ENCODE data around the gene SFPQ.

DNA sequence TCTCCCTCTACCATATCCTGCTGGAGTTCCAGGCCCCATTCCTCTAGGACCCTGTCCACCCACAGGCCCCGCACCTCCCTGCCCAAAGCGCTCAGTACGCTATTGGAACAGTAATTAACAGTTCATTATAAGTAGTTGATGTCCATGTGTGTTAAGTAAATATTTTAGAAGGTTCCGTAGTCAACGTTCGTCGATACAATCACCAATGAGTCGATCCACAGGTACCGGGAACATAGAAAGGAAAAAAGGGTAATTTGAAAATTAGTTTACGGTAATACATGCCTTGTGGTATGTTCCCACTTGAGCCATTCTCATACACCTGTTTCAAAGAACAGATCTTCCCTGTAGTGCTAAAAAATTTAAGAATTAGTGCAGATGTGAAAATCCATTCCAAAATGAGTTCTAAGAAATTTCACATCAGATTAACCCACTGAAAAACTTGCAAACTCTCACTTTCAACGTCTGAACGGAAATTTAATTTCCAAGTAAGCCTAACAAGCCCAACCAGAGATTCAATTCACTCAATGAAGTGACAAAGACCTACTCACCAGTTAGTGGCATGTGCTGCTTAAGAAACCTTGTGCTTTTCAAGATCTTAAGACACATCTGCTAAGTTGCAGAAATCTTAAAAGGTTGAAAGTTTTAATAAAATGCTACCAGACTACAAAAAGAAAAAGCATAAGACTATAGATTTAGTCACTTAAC is 8.3 kb downstream of the SFPQ start:
- TF ChIP-seq, protein P1, sequence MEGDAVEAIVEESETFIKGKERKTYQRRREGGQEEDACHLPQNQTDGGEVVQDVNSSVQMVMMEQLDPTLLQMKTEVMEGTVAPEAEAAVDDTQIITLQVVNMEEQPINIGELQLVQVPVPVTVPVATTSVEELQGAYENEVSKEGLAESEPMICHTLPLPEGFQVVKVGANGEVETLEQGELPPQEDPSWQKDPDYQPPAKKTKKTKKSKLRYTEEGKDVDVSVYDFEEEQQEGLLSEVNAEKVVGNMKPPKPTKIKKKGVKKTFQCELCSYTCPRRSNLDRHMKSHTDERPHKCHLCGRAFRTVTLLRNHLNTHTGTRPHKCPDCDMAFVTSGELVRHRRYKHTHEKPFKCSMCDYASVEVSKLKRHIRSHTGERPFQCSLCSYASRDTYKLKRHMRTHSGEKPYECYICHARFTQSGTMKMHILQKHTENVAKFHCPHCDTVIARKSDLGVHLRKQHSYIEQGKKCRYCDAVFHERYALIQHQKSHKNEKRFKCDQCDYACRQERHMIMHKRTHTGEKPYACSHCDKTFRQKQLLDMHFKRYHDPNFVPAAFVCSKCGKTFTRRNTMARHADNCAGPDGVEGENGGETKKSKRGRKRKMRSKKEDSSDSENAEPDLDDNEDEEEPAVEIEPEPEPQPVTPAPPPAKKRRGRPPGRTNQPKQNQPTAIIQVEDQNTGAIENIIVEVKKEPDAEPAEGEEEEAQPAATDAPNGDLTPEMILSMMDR (IDR thresholded peaks at IDR 0.05), result no peak
- TF ChIP-seq POLR2A (IDR thresholded peaks at IDR 0.05) (no peak), POLR2AphosphoS5 (IDR thresholded peaks at IDR 0.05) (no peak)
